NCI-H226 (cell line): ENCODE measurements around the gene ICA1L.
"Not testable (repeated sequence)": the region's sequence is repeated elsewhere in the genome, so short reads cannot be mapped to it uniquely, and the experiment has no call there.

Experiments used
- DNase-seq: peaks from one replicate; pipeline ENCODE4 v3.0.0-alpha.2; 2015

The ICA1L gene

DNA sequence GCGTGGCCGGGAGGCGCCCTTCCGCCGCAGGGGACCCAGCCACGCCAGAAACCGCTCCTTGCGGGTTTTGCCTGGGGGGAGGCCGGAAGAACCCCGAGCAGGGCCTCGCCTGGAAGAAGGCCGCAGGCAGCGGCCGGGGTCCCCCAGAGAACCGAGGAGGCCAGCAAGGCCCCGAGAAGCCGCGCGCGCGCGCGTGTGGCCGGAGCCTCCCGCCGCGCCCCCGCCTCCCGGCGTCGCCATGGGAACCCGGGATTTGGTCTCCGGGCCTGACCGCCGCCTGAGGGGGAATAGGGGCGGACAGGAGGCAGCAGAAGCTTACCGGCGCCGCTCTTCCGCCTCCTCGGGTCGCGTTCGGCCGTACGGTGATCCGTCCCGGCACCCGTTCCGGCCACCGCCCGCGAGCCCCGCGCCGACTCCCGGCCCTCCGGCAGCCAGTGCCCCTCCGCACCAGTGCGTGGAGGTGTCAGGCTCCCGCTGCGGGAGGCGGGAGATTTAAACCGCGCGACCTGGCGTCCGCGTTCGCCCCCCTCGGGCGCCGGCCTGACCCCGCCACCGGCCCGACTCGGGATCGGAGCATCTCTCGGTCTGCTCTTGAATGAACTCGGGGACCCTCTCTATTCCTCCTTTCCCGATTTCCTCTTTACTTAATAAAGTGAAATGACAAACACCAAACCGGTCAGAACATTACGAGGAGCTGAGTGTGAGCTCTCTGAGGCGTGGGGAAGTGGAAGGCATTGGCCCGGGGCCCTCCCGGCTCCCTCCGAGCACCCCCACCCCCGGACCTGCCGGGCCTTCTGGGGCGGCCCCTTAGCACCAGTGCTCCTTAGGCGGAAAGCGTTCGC is at the start of gene ICA1L:
Gene ICA1L (minus strand): TSS at position 467 of the 842 bp plus-strand sequence. CDS start 42,757 bp downstream, outside the sequence.
- DNase-seq: peak; percentile 19

DNA sequence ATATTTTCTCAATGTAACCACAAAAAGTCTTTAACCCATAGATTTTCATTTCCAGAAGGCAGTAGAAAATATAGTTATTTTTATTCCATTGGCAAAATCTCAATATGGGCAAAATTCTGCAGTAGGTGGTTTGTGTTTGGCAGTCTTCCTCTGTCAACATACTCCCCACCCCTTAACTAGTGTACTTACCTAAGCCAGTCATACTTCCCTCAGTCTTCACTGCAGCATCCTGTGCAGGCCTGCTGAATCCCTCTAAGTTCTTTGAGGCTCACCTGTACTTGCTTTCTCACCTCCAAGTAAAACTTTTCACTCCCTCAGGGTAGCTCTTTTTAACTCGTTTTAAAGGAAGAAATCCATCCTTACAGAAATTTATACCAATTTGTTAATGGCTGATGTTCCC is 47.3 kb upstream of the ICA1L start:
- no peak for DNase-seq

DNA sequence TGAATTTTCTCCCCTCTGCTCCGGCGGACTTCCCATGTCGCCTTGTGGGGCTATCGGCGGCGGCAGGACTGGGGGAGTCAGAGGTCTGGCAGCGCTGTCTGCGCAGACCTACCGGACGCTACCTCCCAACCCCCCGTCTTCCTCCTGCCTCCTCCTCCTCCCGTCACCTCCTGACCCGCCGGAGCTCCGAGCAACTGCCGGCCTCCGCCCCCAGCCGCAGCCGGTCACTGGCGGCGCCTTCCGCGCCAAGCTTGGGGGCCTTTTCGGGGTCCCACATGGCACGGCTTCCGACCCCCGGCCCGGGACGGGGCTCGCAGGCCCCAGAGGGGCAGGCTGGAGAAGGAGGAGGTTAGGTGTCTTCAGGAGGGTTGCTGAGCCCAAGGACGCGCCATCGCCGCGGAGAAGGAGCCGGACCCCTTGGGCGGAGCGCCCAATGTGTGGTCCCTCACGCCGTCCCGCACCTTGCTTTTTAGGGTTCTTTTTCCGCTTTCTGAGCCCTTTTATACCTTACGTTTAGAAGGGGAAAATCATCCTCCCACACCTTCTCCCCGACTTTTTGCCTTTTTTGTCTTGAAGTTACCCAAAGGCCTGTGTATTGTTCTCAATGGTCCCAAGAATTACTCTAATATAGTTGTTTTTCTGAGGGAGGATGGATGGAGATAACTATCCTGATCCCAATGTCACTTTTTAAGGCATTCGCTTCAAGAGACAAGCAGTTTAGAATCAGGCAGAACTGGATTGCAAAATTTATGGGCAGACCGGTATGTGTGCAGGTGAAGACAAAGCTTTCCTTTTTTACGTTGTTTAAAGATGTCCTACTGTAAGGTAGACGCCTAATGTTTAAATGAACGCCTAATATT is 41.0 kb upstream of the ICA1L start:
- DNase-seq: not testable (repeated sequence)

DNA sequence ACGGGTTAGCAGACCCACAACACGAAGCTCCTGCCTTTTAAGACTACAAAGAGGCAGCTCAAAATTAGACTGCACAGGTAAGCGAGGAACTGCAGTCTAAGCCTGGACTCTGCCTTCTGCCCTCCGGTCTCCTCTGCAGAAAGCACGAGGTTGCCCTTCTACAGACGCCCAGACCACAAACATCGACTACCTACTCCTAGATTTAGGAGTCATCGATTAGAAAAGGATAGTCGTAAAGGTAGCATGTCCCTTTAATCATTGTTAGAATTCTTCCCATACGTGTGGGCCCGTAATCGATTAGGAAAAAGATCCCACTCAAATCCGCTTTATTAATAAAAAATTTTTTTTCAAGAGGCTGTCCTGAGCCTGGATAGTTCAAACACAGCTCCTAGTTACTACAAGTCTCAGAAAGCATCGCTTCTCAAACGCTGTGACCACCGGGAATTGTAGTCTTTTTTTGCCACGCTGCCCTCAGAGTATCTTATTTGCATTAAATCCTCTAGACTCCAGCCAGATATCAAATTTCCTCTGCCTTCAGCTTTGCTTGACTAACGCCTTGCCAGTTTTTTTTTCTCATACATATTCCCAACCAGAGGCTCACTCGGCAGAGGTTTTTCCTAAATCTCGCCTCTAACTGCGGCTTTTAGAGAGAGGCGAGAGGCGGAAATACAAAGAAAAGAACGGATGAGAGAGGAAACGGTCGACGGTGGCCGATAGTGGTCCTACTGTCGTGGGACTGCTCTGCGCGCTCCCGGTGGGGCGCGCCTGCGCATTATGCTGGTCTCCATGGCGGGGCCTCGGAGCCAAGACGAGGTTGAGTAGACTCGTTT is 40.2 kb upstream of the ICA1L start, which contains the start of the genes CARF and WDR12:
Gene CARF (plus strand): TSS at position 764 of the 830 bp plus-strand sequence. CDS start 29,628 bp downstream, outside the sequence.
Gene WDR12 (minus strand): TSS at position 162 of the 830 bp plus-strand sequence. CDS start 197 bp downstream, outside the sequence.
- DNase-seq: peak; percentile 80

DNA sequence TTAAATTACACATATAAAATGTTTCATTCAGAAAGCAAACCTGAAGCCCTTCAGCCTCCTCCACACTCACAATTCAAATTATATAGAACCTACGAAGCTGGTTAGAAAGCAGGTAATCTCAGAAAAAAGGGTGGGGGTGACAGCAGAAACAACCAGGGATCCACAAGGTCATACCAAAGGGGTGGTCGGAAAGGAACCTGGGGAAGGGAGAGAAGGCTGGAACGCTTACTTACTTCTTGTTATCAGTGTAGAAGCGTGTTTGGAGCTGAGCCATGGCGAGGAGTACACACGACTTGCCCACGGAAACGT is 39.6 kb upstream of the ICA1L start:
- no peak for DNase-seq

DNA sequence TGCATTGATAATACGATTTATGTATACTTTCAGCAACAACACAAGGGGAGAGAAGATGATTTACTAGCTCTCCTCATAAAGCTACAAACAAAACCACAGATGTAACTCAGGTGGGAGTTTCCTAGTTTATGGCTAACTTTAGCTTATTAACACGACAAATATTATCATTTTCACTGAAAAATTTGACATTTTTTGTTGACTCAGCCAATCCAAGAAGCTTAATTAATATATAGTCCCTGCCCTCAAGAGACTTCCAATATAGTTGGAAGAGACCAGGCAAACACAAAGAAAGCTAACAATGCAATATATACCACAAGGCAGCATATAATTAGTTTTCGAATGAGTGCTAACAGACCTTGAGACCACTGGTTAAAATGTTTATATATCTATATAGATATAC is 39.1 kb upstream of the ICA1L start:
- no peak for DNase-seq

DNA sequence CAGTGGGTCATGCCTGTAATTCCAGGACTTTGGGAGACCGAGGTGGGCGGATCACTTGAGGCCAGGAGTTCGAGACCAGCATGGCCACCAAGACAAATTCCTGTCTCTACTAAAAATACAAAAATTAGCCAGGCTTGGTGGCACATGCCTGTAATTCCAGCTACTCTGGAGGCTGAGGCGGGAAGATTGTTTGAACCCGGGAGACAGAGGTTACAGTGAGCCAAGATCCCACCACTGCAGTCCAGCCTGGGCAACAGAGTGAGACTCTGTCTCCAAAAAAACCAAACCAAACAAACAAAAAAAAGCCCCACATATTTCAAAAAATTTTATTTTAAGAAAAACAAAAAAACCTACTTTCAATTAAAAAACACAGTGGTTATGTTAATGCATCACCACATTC is 38.7 kb upstream of the ICA1L start:
- not testable (repeated sequence) for DNase-seq

DNA sequence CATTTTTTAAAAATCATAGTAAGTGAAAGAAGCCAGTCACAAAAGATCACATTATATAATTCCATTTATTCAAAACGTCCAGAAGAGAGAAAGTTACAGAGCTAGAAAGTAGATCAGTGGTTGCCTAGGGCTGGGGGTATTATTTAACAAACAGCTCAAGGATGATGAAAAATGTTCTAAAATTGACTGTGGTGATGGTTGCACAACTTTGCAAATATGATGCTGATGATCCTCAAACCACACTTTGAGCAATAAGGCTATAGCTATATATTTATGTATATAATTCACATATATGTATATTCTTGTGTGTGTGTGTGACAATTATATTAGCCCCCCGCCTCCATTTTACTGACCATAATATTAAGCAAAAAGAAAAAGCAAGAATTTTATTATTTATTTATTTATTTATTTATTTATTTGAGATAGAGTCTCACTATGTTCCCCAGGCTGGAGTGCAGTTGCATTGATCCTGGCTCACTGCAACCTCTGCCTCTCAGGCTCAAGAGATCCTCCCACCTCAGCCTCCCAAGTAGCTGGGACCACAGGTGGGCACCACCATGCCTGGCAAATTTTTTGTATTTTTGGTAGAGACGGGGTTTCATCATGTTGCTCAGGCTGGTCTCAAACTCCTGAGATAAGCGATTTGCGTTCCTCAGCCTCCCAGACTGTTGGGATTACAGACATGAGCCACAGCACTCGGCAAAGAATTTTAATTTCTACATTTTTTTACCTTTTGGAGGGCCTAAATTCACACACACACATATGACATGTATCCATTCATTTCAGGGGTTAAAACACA is 38.0 kb upstream of the ICA1L start:
- DNase-seq: no peak

DNA sequence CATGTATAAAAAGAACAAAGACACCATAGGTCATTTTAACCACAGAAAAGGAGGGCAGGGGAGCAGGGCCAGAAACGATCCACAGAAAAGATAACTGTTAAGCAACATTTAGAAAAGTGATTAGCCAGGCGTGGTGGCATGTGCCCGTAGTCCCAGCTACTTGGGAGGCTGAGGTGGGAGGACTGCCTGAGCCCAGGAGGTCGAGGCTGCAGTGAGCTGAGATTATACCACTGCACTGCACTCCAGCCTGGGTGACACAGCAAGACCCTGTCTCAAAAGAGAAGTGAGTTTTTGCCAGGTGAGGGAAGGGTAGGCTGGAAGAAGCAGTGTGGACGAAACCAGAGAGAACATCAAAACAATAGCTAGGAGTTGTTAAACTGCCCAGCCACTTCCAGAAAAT is 36.6 kb upstream of the ICA1L start:
- no peak for DNase-seq

DNA sequence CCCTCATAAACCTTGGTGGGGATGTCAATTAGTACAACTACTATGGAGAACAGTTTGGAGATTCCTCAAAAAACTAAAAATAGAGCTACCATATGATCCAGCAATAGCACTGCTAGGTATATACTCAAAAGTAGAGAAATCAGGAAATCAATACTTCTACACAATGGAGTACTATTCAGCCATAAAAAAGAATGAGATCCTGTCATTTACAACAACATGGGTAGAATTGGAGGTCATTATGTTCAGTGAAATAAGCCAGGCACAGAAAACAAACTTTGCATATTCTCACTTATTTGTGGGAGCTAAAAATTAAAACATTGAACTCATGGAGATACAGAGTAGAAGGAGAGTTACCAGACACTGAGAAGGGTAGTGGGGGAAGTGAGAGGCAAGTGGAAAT is 33.9 kb upstream of the ICA1L start:
- DNase-seq: not testable (repeated sequence)

DNA sequence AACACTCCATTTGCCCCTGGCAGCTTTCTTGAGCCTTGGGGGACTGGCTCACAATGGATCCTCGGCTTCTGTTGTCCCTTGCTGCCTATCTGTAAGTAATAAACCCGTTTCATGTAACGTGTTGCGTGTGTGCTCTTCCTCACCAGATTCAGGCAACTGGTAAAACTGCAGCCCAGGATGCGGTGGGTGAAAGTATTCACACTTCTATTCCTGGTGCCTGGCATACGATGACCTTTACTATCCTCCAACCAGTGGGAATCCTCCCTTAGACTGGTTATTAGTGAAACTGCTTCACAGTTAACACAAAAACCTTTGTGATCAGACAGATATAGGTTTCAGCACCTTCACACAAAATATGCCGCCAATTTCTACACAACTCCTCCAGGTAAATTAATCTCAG is 13.6 kb upstream of the ICA1L start:
- no peak for DNase-seq

DNA sequence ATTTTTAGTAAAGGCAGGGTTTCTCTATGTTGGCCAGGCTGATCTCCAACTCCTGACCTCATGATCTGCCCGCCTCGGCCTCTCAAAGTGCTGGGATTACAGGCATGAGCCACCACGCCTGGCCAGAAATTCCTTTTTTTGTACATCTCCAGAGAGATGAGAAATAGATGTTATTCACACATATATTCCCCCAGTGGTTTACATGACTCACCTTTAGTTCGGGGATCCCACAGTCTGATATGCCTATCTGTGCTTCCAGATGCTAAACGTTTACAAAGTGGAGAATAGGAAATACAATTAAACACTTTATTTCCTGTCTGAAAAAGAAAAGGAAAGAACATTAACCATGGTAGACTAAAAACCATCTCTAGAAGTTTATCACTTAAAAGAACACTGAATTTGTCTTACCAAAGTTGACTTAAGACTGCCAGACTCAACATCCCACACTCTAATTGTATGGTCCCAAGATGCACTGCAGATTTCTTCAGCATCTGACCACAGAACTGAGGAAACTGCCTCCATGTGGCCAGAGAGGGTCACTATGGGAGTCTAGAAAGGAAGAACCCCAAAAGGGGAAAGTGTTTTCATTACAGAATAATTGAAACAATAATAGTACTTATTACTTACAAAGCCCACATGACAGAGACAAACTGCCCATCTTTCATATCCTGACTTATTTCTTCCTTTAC is 12.6 kb upstream of the ICA1L start:
- peak; percentile 2 for DNase-seq

DNA sequence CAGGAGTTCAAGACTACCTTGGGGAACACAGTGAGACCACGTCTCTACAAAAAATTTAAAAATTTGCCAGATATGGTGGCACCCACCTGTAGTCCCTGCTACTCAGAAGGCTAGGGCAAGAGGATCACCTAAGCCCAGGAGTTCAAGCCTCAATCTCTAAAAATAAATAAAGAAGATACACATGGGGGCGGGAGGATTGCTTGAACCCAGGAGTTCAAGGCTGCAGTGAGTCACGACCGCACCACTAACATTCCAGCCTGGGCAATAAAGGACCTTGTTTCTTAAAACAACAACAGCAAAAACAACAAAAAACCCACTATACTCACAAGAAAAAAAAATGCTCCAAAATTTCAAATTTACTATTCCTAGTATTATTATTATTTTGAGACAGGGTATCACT is 10.0 kb upstream of the ICA1L start:
- DNase-seq: no peak

DNA sequence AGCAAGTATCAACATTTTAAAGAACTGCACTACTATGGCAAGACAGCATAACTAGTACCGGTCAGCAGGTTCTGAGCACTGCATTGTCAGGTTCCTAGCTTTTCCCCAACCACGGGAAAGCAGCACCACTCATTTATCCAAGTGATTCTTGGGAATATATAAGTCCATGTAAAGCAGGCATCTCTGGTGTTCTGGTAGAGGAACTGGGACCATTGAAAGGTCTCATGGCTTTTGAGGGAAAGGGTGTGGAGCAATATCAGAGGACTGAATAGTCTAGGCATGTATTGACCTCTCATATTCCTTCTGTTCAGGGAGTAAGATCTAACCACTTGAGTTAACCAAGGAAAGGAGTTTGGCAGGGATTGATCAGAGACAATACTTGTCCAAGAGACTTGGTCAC is 6.1 kb upstream of the ICA1L start:
- DNase-seq: no peak

DNA sequence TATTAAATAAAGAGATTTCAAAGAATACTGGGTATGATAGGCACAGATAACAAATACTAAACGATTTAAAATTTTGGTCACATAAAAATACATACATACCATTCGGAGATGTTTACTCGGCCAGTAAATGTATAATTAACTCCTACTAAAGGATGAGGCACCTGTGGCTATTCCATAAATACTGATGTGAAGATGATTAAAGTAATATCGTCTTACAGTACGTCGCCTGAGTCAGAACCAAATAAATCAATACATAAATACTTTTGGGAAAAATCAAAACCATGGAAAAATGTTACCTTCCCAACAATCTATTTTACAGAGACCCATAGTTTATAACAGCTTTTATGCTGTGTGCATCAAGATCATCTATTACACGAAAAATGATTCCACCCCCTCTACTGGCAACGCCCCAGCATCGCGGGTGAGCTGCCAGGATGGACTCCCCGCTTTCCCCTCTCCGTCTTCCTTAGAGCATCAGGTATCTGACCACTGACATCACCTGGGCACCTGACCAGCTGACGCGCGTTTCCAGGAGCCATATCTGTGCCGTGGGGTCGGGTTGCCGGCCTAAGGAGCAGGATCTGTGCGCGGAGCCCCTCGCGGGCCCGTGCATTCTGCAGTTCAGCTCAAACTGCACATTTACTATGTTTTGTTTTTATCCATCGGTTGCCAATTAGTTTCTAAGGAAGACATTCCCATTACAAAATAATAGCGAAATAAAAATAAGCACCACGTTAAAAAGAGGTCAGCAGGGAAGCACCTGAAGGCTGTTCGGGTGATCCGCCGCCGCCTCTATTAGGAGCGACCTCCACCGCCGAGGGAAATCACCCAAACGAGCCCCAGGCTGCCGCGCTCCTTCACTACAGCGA is 901 bp downstream of the ICA1L start:
- peak; percentile 17 for DNase-seq

DNA sequence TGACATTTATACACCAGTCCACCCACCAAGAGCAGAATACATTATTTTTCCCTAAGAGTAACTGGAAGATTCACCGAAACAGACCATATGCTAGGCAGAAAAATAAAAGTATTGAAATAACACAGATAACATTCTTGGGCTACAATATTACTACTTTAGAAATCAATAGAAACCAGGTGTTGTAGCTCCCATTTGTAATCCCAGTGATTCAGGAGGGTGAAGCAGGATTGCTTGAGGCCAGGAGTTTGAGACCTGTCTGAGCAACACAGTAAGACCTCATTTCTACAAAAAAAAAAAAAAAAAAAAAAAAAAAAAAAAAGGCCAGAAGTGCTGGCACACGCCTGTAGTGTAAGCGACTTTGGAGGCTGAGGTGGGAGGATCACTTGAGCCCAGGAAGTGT is 9.6 kb downstream of the ICA1L start:
- DNase-seq: no peak

DNA sequence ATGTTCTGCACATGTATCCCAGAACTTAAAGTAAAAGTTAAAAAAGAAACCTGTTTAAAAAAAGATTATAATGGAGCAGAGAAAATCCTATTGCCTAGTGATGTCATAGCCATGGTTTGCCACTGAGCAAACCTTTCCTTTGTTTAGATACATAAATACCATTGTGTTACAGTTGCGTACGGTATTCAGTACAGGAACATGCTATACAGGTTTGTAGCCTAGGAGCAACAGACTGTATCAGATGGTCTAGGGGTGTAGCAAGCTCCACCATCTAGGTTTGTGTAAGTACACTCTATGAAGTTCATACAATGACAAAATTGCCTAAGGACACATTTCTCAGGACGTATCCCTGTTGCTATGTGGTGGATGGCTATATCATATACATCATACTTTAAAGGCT is 13.0 kb downstream of the ICA1L start:
- no peak for DNase-seq

DNA sequence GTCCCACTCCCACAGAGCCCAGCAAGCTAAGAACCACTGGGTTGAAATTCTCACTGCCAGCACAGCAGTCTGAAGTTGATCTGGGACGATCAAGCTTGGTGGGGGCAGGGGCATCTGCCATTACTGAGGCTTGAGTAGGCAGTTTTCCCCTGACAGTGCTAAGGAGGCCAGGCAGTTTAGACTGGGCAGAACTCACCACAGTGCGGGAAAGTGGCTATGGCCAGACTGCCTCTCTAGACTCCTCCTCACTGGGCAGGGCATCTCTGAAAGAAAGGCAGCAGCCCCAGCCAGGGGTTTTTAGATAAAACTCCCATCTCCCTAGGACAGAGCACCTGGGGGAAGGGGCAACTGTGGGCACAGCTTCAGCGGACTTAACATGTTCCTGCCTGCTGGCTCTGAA is 22.2 kb downstream of the ICA1L start:
- not testable (repeated sequence) for DNase-seq

DNA sequence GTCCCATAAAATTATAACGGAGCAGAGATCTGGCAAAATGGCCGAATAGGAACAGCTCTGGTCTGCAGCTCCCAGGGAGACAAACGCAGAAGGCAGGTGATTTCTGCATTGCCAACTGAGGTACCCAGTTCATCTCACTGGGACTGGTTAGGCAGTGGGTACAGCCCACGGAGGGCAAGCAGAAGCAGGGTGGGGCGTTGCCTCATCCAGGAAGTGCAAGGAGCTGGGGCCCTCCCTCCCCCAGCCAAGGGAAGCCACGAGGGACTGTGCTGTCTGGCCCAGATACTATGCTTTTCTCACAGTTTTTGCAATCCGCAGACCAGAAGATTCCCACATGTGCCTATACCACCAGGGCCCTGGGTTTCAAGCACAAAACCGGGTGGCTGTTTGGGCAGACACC is 22.8 kb downstream of the ICA1L start:
- DNase-seq: no peak
